AG09309 (cell line): ENCODE data around the gene DCLK2.
"Not testable (repeated sequence)": the region's sequence is repeated elsewhere in the genome, so short reads cannot be mapped to it uniquely, and the experiment has no call there.

ENCODE experiments used
- DNase-seq: peaks from one replicate; pipeline ENCODE4 v3.0.0-alpha.2; 2010; ENCODE audit warnings: low read depth
- H3K4me3 ChIP-seq: 2 replicates; pipeline ENCODE4 v1.5.1; 2011; ENCODE audit warnings: mild to moderate bottlenecking, low read depth, low read length, moderate library complexity; ENCODE audit not compliant: control insufficient read depth
- CTCF ChIP-seq: IDR thresholded peaks from 2 replicates; pipeline ENCODE4 v1.5.1; 2011; ENCODE audit warnings: mild to moderate bottlenecking, low read depth, low read length, inconsistent platforms; ENCODE audit not compliant: insufficient read depth, control insufficient read depth; ENCODE audit errors: missing control alignments

The DCLK2 gene

GRCh38 chr4:150176547-150176946, 98.3 kb downstream of the DCLK2 start:
- peak; percentile 86 for DNase-seq
- no peak overlapping the region for H3K4me3 ChIP-seq
- no peak for TF ChIP-seq CTCF

GRCh38 chr4:150178161-150178560, 99.9 kb downstream of the DCLK2 start:
- peak; percentile 41 for DNase-seq
- H3K4me3 ChIP-seq, result no peak overlapping the region
- no peak for TF ChIP-seq CTCF

- no peak for DNase-seq
- H3K4me3 ChIP-seq, result no peak overlapping the region
- TF ChIP-seq CTCF, result no peak
Observed at GRCh38 chr4:150181536-150181935, 103.3 kb downstream of the DCLK2 start.

- no peak for DNase-seq
- H3K4me3 ChIP-seq, result no peak overlapping the region
- TF ChIP-seq CTCF, result no peak
Observed at GRCh38 chr4:150182794-150183193, 104.5 kb downstream of the DCLK2 start.

- DNase-seq, H3K4me3 ChIP-seq: not testable (repeated sequence)
Observed at GRCh38 chr4:150185033-150185432, 106.8 kb downstream of the DCLK2 start.

GRCh38 chr4:150192986-150193385, 114.7 kb downstream of the DCLK2 start:
- H3K4me3 ChIP-seq, result no peak overlapping the region
- DNase-seq, result no peak

GRCh38 chr4:150197256-150197655, 119.0 kb downstream of the DCLK2 start:
- DNase-seq, H3K4me3 ChIP-seq: not testable (repeated sequence)

More at GRCh38 chr4:150192986-150193385, 114.7 kb downstream of the DCLK2 start:
- TF ChIP-seq CTCF, result no peak

GRCh38 chr4:150199056-150199455, 120.8 kb downstream of the DCLK2 start:
- H3K4me3 ChIP-seq, result no peak overlapping the region
- DNase-seq, result no peak
- TF ChIP-seq CTCF, result no peak
